ENCODE results near the gene GNL1.

Gene GNL1

GRCh38 chr6:30556066-30556905 lies at the start of gene GNL1:
Gene GNL1 (minus strand): TSS chr6:30556489. CDS start chr6:30556203, 286 bp downstream.
- DNase-seq = peak; percentile 100

GRCh38 chr6:30603961-30604360 lies 47.7 kb upstream of the GNL1 start:
- no peak for DNase-seq

GRCh38 chr6:30601815-30602641 lies 45.7 kb upstream of the GNL1 start:
- no peak for DNase-seq

GRCh38 chr6:30601436-30601814 lies 45.1 kb upstream of the GNL1 start:
- no peak for DNase-seq

- no peak for DNase-seq
These were observed 44.2 kb upstream of the GNL1 start for GRCh38 chr6:30600451-30600961.

- DNase-seq = no peak
These were observed 43.5 kb upstream of the GNL1 start for GRCh38 chr6:30599625-30600324.

GRCh38 chr6:30598912-30599624 lies 42.8 kb upstream of the GNL1 start:
- DNase-seq = no peak

- peak; percentile 85 for DNase-seq
These were observed 41.2 kb upstream of the GNL1 start for GRCh38 chr6:30597315-30598144.

- DNase-seq = no peak
These were observed 36.0 kb upstream of the GNL1 start for GRCh38 chr6:30592287-30592686.

- DNase-seq = no peak
These were observed 34.7 kb upstream of the GNL1 start for GRCh38 chr6:30591008-30591407.

- DNase-seq = no peak
These were observed 34.2 kb upstream of the GNL1 start for GRCh38 chr6:30590509-30590908.

GRCh38 chr6:30589754-30590358 lies 33.6 kb upstream of the GNL1 start:
- DNase-seq = no peak

- DNase-seq = no peak
These were observed 27.6 kb upstream of the GNL1 start for GRCh38 chr6:30583921-30584320.

- DNase-seq = no peak
These were observed 21.8 kb upstream of the GNL1 start for GRCh38 chr6:30578051-30578450.

GRCh38 chr6:30573113-30573512 lies 16.8 kb upstream of the GNL1 start:
- DNase-seq = no peak

- no peak for DNase-seq
These were observed 15.9 kb upstream of the GNL1 start for GRCh38 chr6:30572148-30572547.

GRCh38 chr6:30571762-30572082 lies 15.4 kb upstream of the GNL1 start:
- no peak for DNase-seq

- DNase-seq = peak; percentile 99
These were observed 14.9 kb upstream of the GNL1 start, which contains the start of gene ABCF1 for GRCh38 chr6:30571075-30571761. Gene ABCF1 (plus strand): TSS chr6:30571442. CDS start chr6:30571488, 46 bp downstream.

GRCh38 chr6:30570740-30571074 lies 14.4 kb upstream of the GNL1 start:
- DNase-seq = no peak

- DNase-seq = no peak
These were observed 14.0 kb upstream of the GNL1 start for GRCh38 chr6:30570263-30570662.

GRCh38 chr6:30568245-30568644 lies 12.0 kb upstream of the GNL1 start:
- DNase-seq = peak; percentile 67
